ENCODE measurements around the gene OGFOD3.

Gene OGFOD3

GRCh38 chr17:82403662-82404660 lies 14.4 kb downstream of the OGFOD3 start:
- no peak for DNase-seq

GRCh38 chr17:82402865-82403264 lies 15.5 kb downstream of the OGFOD3 start:
- no peak for DNase-seq

GRCh38 chr17:82400830-82401229 lies 17.6 kb downstream of the OGFOD3 start:
- no peak for DNase-seq

GRCh38 chr17:82400206-82400605 lies 18.2 kb downstream of the OGFOD3 start:
- DNase-seq: peak; percentile 20

GRCh38 chr17:82399601-82400101 lies 18.7 kb downstream of the OGFOD3 start:
- peak; percentile 66 for DNase-seq

GRCh38 chr17:82399041-82399441 lies 19.3 kb downstream of the OGFOD3 start:
- peak; percentile 84 for DNase-seq

GRCh38 chr17:82397449-82398335 lies 20.7 kb downstream of the OGFOD3 start:
- DNase-seq: peak; percentile 34

GRCh38 chr17:82396601-82397435 lies 21.6 kb downstream of the OGFOD3 start:
- no peak for DNase-seq

- DNase-seq: peak; percentile 12
These were observed 24.1 kb downstream of the OGFOD3 start for GRCh38 chr17:82394278-82394677.

GRCh38 chr17:82392941-82393340 lies 25.4 kb downstream of the OGFOD3 start:
- no peak for DNase-seq

GRCh38 chr17:82392209-82392920 lies 26.0 kb downstream of the OGFOD3 start:
- DNase-seq: no peak

GRCh38 chr17:82391496-82392066 lies 26.8 kb downstream of the OGFOD3 start:
- DNase-seq: no peak

GRCh38 chr17:82390860-82391435 lies 27.4 kb downstream of the OGFOD3 start:
- peak; percentile 18 for DNase-seq

- peak; percentile 14 for DNase-seq
These were observed 28.1 kb downstream of the OGFOD3 start for GRCh38 chr17:82390015-82390859.

- DNase-seq: peak; percentile 72
These were observed 29.0 kb downstream of the OGFOD3 start for GRCh38 chr17:82389379-82389778.

GRCh38 chr17:82388922-82389283 lies 29.5 kb downstream of the OGFOD3 start:
- no peak for DNase-seq

GRCh38 chr17:82388223-82388921 lies 30.0 kb downstream of the OGFOD3 start:
- DNase-seq: no peak

GRCh38 chr17:82387705-82388106 lies 30.7 kb downstream of the OGFOD3 start:
- no peak for DNase-seq

Measured in NCI-H2171 treated with DMSO at 0.1 percent for 48 hours (cell line).